ENCODE data around the gene PDSS2.

DNA sequence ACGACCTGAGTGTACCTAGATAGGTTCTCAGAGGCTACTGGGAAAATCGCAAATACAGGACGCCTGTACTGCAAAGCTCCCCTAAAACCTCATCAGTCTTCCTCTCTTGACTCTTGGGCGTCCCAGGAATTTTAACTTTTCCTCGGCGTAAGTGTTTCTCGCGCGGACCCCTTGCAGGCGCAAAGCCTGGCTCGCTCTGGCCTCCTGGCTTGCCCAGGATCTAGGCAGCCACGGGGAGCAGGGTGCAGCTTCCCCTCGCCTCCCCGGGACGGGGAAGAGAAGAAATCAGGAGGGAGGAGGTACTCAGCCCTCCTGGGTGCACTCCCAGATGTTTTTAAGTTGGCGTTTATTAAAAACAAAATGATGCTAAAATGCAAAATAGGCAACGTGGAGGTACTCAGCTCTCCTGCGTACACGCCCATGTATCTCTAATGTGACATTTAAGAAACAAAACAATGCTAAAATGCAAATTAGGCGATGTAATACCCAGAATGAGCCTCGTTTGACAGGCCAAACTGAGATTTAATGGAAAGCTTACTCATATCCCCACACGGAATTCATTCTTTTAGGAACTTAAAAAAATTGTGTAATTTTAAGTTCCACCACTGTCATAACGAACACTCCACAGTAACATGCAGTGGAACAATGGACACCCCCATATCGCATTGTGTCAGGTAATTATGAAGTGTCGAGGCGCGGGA, 29.0 kb upstream of the PDSS2 start:
- TF ChIP-seq CTCF (IDR thresholded peaks at IDR 0.05; ENCODE audit: low read length) (no peak), EZH2 (IDR thresholded peaks at IDR 0.05; ENCODE audit: borderline replicate concordance, low read length) (no peak)

Measured in OCI-LY1 (cell line).